ENCODE measurements around the gene RXRB. TPM values are rescaled to one million over a fixed set of nuclear protein-coding genes. Genes with fewer than 3 reads are reported as not detected.

Gene RXRB
- total RNA-seq, 1 donor from 2014 or later = 46.5 TPM

- Mint-ChIP-seq H3K4me1 (ENCODE audit: low read depth) (no peaks in the 10 kb centered on the region), H3K4me3 (ENCODE audit: unreplicated experiment) (no peak overlapping the region), H3K27ac (ENCODE audit: unreplicated experiment) (no peak overlapping the region), H3K9me3 (ENCODE audit: low read depth) (no peaks in the 10 kb centered on the region), H3K36me3 (ENCODE audit: low read depth) (peaks cover 8% of the 10 kb centered on the region), H3K27me3 (ENCODE audit: low read depth) (peaks cover 3% of the 10 kb centered on the region)
- TF ChIP-seq CTCF (IDR thresholded peaks at IDR 0.05) = no peak
- DNase-seq (ENCODE audit: low spot score) = no peak
Observed at GRCh38 chr6:33185190-33185589, 15.3 kb downstream of the RXRB start.

- TF ChIP-seq CTCF (IDR thresholded peaks at IDR 0.05) = no peak
- Mint-ChIP-seq H3K4me3 (ENCODE audit: unreplicated experiment) (no peak overlapping the region), H3K36me3 (ENCODE audit: low read depth) (peaks cover 8% of the 10 kb centered on the region), H3K9me3 (ENCODE audit: low read depth) (no peaks in the 10 kb centered on the region), H3K27ac (ENCODE audit: unreplicated experiment) (no peak overlapping the region), H3K4me1 (ENCODE audit: low read depth) (peaks cover 4% of the 10 kb centered on the region), H3K27me3 (ENCODE audit: low read depth) (no peaks in the 10 kb centered on the region)
- DNase-seq (ENCODE audit: low spot score) = no peak
Observed at GRCh38 chr6:33183071-33183683, 17.3 kb downstream of the RXRB start.

GRCh38 chr6:33181141-33181540 is 19.3 kb downstream of the RXRB start:
- Mint-ChIP-seq H3K9me3 (ENCODE audit: low read depth) (no peaks in the 10 kb centered on the region), H3K27me3 (ENCODE audit: low read depth) (no peaks in the 10 kb centered on the region), H3K4me3 (ENCODE audit: unreplicated experiment) (no peak overlapping the region), H3K27ac (ENCODE audit: unreplicated experiment) (no peak overlapping the region), H3K36me3 (ENCODE audit: low read depth) (peaks cover 4% of the 10 kb centered on the region), H3K4me1 (ENCODE audit: low read depth) (peaks cover 10% of the 10 kb centered on the region)
- no peak for DNase-seq (ENCODE audit: low spot score)
- TF ChIP-seq CTCF (IDR thresholded peaks at IDR 0.05) = no peak

GRCh38 chr6:33178755-33179475 is 21.6 kb downstream of the RXRB start:
- Mint-ChIP-seq H3K36me3 (ENCODE audit: low read depth) (peaks cover 2% of the 10 kb centered on the region), H3K4me3 (ENCODE audit: unreplicated experiment) (no peak overlapping the region), H3K27me3 (ENCODE audit: low read depth) (no peaks in the 10 kb centered on the region), H3K9me3 (ENCODE audit: low read depth) (no peaks in the 10 kb centered on the region), H3K4me1 (ENCODE audit: low read depth) (peaks cover 10% of the 10 kb centered on the region), H3K27ac (ENCODE audit: unreplicated experiment) (no peak overlapping the region)
- no peak for TF ChIP-seq CTCF (IDR thresholded peaks at IDR 0.05)
- DNase-seq (ENCODE audit: low spot score) = no peak

- no peaks in the 10 kb centered on the region for H3K9me3 Mint-ChIP-seq (ENCODE audit: low read depth)
- no peak for DNase-seq (ENCODE audit: low spot score)
- no peak for TF ChIP-seq CTCF (IDR thresholded peaks at IDR 0.05)
- no peaks in the 10 kb centered on the region for H3K36me3 Mint-ChIP-seq (ENCODE audit: low read depth)
- no peak overlapping the region for H3K4me3 Mint-ChIP-seq (ENCODE audit: unreplicated experiment)
- H3K27ac Mint-ChIP-seq (ENCODE audit: unreplicated experiment) = no peak overlapping the region
- no peaks in the 10 kb centered on the region for H3K27me3 Mint-ChIP-seq (ENCODE audit: low read depth)
- H3K4me1 Mint-ChIP-seq (ENCODE audit: low read depth) = peaks cover 10% of the 10 kb centered on the region
Observed at GRCh38 chr6:33177552-33178446, 22.7 kb downstream of the RXRB start.
